Transverse colon (tissue), 4 donors: ENCODE data around the gene EPB41L4B. TPM values are rescaled to one million over a fixed set of nuclear protein-coding genes. Genes with fewer than 3 reads are reported as not detected.

Source experiments
- DNase-seq: peaks from one replicate; pipeline ENCODE4 v3.0.0-alpha.2; 2019
- H3K27ac ChIP-seq, 4 donors: fragments of 200-600 bp; sonication (generic); 2 replicates each; pipeline ENCODE4 v1.5.1; 2016 to 2018; ENCODE audit warnings: inconsistent platforms in 4 of 4
- H3K27me3 ChIP-seq: fragments of 200-600 bp; sonication (generic); 2 replicates; pipeline ENCODE4 v1.5.1; 2017; ENCODE audit warnings: inconsistent platforms
- H3K36me3 ChIP-seq, 4 donors: fragments of 200-600 bp; sonication (generic); 2 replicates each; pipeline ENCODE4 v1.5.1; 2017 to 2019; ENCODE audit warnings: inconsistent platforms in 4 of 4
- H3K4me1 ChIP-seq, 4 donors: fragments of 200-600 bp; sonication (generic); 2 replicates each; pipeline ENCODE4 v1.5.1; 2017 to 2020; ENCODE audit warnings: inconsistent platforms in 4 of 4
- H3K4me3 ChIP-seq, 4 donors: fragments of 200-600 bp; sonication (generic); 1 replicate in 1 of 4; 2 replicates in 3 of 4; pipeline versions ENCODE4 v1.5.1 to v1.6.1; 2017 to 2019; ENCODE audit warnings: inconsistent platforms in 4 of 4
- H3K9me3 ChIP-seq, 2 donors: fragments of 200-600 bp; sonication (generic); 2 replicates each; pipeline ENCODE4 v1.5.1; 2017 to 2019; ENCODE audit warnings: inconsistent platforms in 2 of 2
- CTCF ChIP-seq, 5 experiments: fragments of 200-600 bp in 3 of 5; fragments of 450-650 bp in 2 of 5; sonication (generic) in 3 of 5; IDR thresholded peaks; 1 replicate in 2 of 5; 2 replicates in 3 of 5; pipeline ENCODE4 v1.5.1; 2016 to 2017; ENCODE audit warnings: antibody characterized with exemption in 5 of 5, inconsistent platforms in 3 of 5, mild to moderate bottlenecking in 2 of 5, moderate library complexity in 1 of 5
- EP300 ChIP-seq: sonication (generic); formaldehyde crosslinking; IDR thresholded peaks from one replicate; pipeline ENCODE4 v1.6.1; 2017; ENCODE audit warnings: antibody characterized with exemption, low read depth
- POLR2A ChIP-seq: fragments of 450-650 bp; IDR thresholded peaks from one replicate; pipeline ENCODE4 v1.6.1; 2016; ENCODE audit warnings: antibody characterized with exemption, mild to moderate bottlenecking, moderate library complexity
- POLR2AphosphoS5 ChIP-seq, 3 donors: sonication (generic); formaldehyde crosslinking; IDR thresholded peaks; one replicate each; pipeline ENCODE4 v1.6.1; 2016; ENCODE audit warnings: antibody characterized with exemption in 3 of 3
- WGBS, 2 donors: methylation state at CpG; one replicate each; pipeline ENCODE4 v1.1.5; 2018; ENCODE audit warnings: low coverage in 1 of 2; 5-methylcytosine and 5-hydroxymethylcytosine counted together
- in situ Hi-C, 4 donors: fragments of 200-750 bp; cut with MboI; loops; one replicate each; pipeline versions ENCODE4 v1.15.0 to v1.15.1; 2017; ENCODE audit warnings: low sequenced_read_pairs in 3 of 4, low pct_ligation_motif_present in 1 of 4, low pct_unique_long_range_greater_than_20kb in 1 of 4
- intact Hi-C: fragments of 100-400 bp; cut with DNase I; formaldehyde crosslinking; loops from one replicate; pipeline ENCODE4 v1.15.1; 2023; ENCODE audit warnings: low total_unique reads
- total RNA-seq, 4 donors: library from RNA; depleted of rRNA; stranded (reverse); fragments of >200 nt; gene quantifications; one replicate each; pipeline ENCODE4 v1.1.0, GENCODE V29; 2016

Gene EPB41L4B
- total RNA-seq, 4 donors from 2014 or later: 76.8 to 159 (median 110) TPM

- H3K27me3 ChIP-seq: no peaks in the 10 kb centered on the region
- WGBS, 2 donors: 64 to 71% methylated on average over 5 of the region's 5 CpGs
- H3K36me3 ChIP-seq: peaks cover 0 to 4% (median 0%) of the 10 kb centered on the region in 4 donors
- no peak overlapping the region for H3K4me3 ChIP-seq
- no peaks in the 10 kb centered on the region for H3K9me3 ChIP-seq
- no peak for DNase-seq
- H3K27ac ChIP-seq: peak overlapping the region; percentile 76 to 89 (median 84)
- in situ Hi-C loops: no loop called here
- TF ChIP-seq EP300 (no peak), CTCF (IDR thresholded peaks at IDR 0.05) (no peak), POLR2AphosphoS5 (IDR thresholded peaks at IDR 0.05) (no peak), POLR2A (no peak)
- intact Hi-C loops: no loop called here
- peaks cover 15 to 35% (median 26%) of the 10 kb centered on the region in 4 donors for H3K4me1 ChIP-seq
These were observed 69.1 kb downstream of the EPB41L4B start for GRCh38 chr9:109251776-109252106.

GRCh38 chr9:109251080-109251775 lies 69.6 kb downstream of the EPB41L4B start:
- Histone ChIP-seq H3K9me3 (no peaks in the 10 kb centered on the region), H3K4me1 (peaks cover 15 to 35% (median 26%) of the 10 kb centered on the region in 4 donors), H3K4me3 (no peak overlapping the region), H3K27me3 (no peaks in the 10 kb centered on the region), H3K27ac (peak overlapping the region; percentile 76 to 89 (median 84)), H3K36me3 (peaks cover 0 to 4% (median 0%) of the 10 kb centered on the region in 4 donors)
- 45 to 54% methylated on average over 6 to 10 of the region's 10 CpGs for WGBS, 2 donors
- peak; percentile 70 for DNase-seq
- in situ Hi-C loops (no loop called here), intact Hi-C loops (no loop called here)
- peak; percentile 10 for TF ChIP-seq POLR2A
- no peak for TF ChIP-seq POLR2AphosphoS5 (IDR thresholded peaks at IDR 0.05)
- no peak for TF ChIP-seq EP300
- peak in 1 of 5 experiments; percentile 14 for TF ChIP-seq CTCF (IDR thresholded peaks at IDR 0.05)

GRCh38 chr9:109250771-109251079 lies 70.1 kb downstream of the EPB41L4B start:
- H3K4me3 ChIP-seq: no peak overlapping the region
- TF ChIP-seq POLR2A (no peak), EP300 (no peak), CTCF (IDR thresholded peaks at IDR 0.05) (no peak), POLR2AphosphoS5 (IDR thresholded peaks at IDR 0.05) (no peak)
- peaks cover 0 to 4% (median 0%) of the 10 kb centered on the region in 4 donors for H3K36me3 ChIP-seq
- no peaks in the 10 kb centered on the region for H3K9me3 ChIP-seq
- intact Hi-C loops: no loop called here
- no peaks in the 10 kb centered on the region for H3K27me3 ChIP-seq
- 53 to 57% methylated on average over 2 to 3 of the region's 3 CpGs for WGBS, 2 donors
- no peak for DNase-seq
- in situ Hi-C loops: no loop called here
- H3K27ac ChIP-seq: peak overlapping the region; percentile 76 to 89 (median 84)
- H3K4me1 ChIP-seq: peaks cover 15 to 35% (median 26%) of the 10 kb centered on the region in 4 donors

GRCh38 chr9:109250311-109250741 lies 70.5 kb downstream of the EPB41L4B start:
- peaks cover 15 to 35% (median 26%) of the 10 kb centered on the region in 4 donors for H3K4me1 ChIP-seq
- H3K27ac ChIP-seq: peak overlapping the region; percentile 76 to 89 (median 84)
- 76 to 83% methylated on average over 3 to 12 of the region's 12 CpGs for WGBS, 2 donors
- H3K36me3 ChIP-seq: peaks cover 0 to 4% (median 0%) of the 10 kb centered on the region in 4 donors
- H3K9me3 ChIP-seq: no peaks in the 10 kb centered on the region
- DNase-seq: peak; percentile 50
- H3K27me3 ChIP-seq: no peaks in the 10 kb centered on the region
- intact Hi-C loops (no loop called here), in situ Hi-C loops (no loop called here)
- peak in 1 of 3 donors; percentile 23 for TF ChIP-seq POLR2AphosphoS5 (IDR thresholded peaks at IDR 0.05)
- no peak for TF ChIP-seq POLR2A
- TF ChIP-seq CTCF (IDR thresholded peaks at IDR 0.05): no peak
- no peak overlapping the region for H3K4me3 ChIP-seq
